Caco-2 (cell line): ENCODE results near the gene ELK4. TPM values are rescaled to one million over a fixed set of nuclear protein-coding genes. Genes with fewer than 3 reads are reported as not detected.

Experiments used
- BruUV-seq: library from RNA; stranded (reverse); fragments of 400-500 nt; replicated peaks from 2 replicates; lab custom pipeline; 2021; lab: Mats Ljungman, UMichigan
- CTCF ChIA-PET: fragments of 300-600 bp; sonication (Branson Sonifier 250); formaldehyde crosslinking; loops from one replicate; lab custom pipeline; 2022; ENCODE audit warnings: antibody characterized with exemption; lab: Charles Lee
- POLR2A ChIA-PET: fragments of 300-600 bp; sonication (Branson Sonifier 250); formaldehyde crosslinking; loops from one replicate; lab custom pipeline; 2022; ENCODE audit warnings: antibody characterized with exemption; lab: Charles Lee
- DNase-seq, 2 experiments: peaks; one replicate each; pipeline versions ENCODE4 v3.0.0 to v3.0.0-alpha.2; 2020 to 2022
- H3K27me3 ChIP-seq: replicated peaks from 2 replicates; pipeline ENCODE4 v1.6.0; 2011; ENCODE audit warnings: low read length; ENCODE audit not compliant: control insufficient read depth, insufficient read depth
- H3K36me3 ChIP-seq: 2 replicates; pipeline ENCODE4 v1.5.1; 2011; ENCODE audit warnings: low read length; ENCODE audit not compliant: control insufficient read depth, insufficient read depth
- H3K4me1 ChIP-seq: fragments of 250-450 bp; sonication (Bioruptor Pico); 2 replicates; pipeline ENCODE4 v1.5.1; 2020; ENCODE audit warnings: mild to moderate bottlenecking
- H3K4me3 ChIP-seq: 2 replicates; pipeline ENCODE4 v1.5.1; 2011; ENCODE audit warnings: low read depth, mild to moderate bottlenecking, control low read depth, low read length
- H3K9me3 ChIP-seq: fragments of 250-450 bp; sonication (Bioruptor Pico); 2 replicates; pipeline ENCODE4 v1.5.1; 2020; ENCODE audit warnings: mild to moderate bottlenecking, moderate library complexity
- H3K27ac Mint-ChIP-seq: one replicate; pipeline ENCODE4 v1.8.0; 2022; ENCODE audit warnings: mixed read lengths; ENCODE audit not compliant: unreplicated experiment
- H3K27me3 Mint-ChIP-seq: one replicate; pipeline ENCODE4 v1.8.0; 2022; ENCODE audit warnings: mixed read lengths; ENCODE audit not compliant: insufficient read depth, unreplicated experiment
- H3K36me3 Mint-ChIP-seq: one replicate; pipeline ENCODE4 v1.8.0; 2022; ENCODE audit warnings: mild to moderate bottlenecking, mixed read lengths; ENCODE audit not compliant: insufficient read depth, unreplicated experiment
- H3K4me1 Mint-ChIP-seq: one replicate; pipeline ENCODE4 v1.8.0; 2022; ENCODE audit warnings: low read depth, mixed read lengths; ENCODE audit not compliant: unreplicated experiment
- H3K4me3 Mint-ChIP-seq: one replicate; pipeline ENCODE4 v1.8.0; 2022; ENCODE audit warnings: mild to moderate bottlenecking, moderate library complexity, mixed read lengths; ENCODE audit not compliant: unreplicated experiment
- H3K9me3 Mint-ChIP-seq: one replicate; pipeline ENCODE4 v1.8.0; 2022; ENCODE audit warnings: mixed read lengths; ENCODE audit not compliant: unreplicated experiment
- intact Hi-C: fragments of 100-400 bp; cut with micrococcal nuclease; formaldehyde crosslinking; loops from one replicate; pipeline ENCODE4 v1.10.0; 2022; ENCODE audit not compliant: unreplicated experiment
- total RNA-seq: library from RNA; stranded (reverse); gene quantifications from 2 replicates; pipeline ENCODE4 v1.2.3, GENCODE V29; 2022
- TF ChIP-seq, protein P1 (sequence below), 2 experiments: fragments of 200-600 bp in 1 of 2; IDR thresholded peaks; 1 replicate in 1 of 2; 2 replicates in 1 of 2; pipeline versions ENCODE4 v1.5.1 to v1.8.0; 2011 to 2022; ENCODE audit warnings: antibody characterized with exemption in 1 of 2, control low read depth in 1 of 2, inconsistent platforms in 1 of 2, low read depth in 1 of 2, low read length in 1 of 2, mild to moderate bottlenecking in 1 of 2, moderate library complexity in 1 of 2; ENCODE audit not compliant: insufficient read depth in 1 of 2, severe bottlenecking in 1 of 2, unreplicated experiment in 1 of 2

The ELK4 gene
- total RNA-seq, 1 experiment from 2014 or later: 14.4 TPM

GRCh38 chr1:205662135-205662738 is 30.4 kb upstream of the ELK4 start:
- Mint-ChIP-seq H3K27me3 (no peaks in the 10 kb centered on the region), H3K36me3 (no peaks in the 10 kb centered on the region), H3K27ac (no peak overlapping the region), H3K4me3 (no peak overlapping the region), H3K4me1 (no peaks in the 10 kb centered on the region), H3K9me3 (no peaks in the 10 kb centered on the region)
- Histone ChIP-seq H3K9me3 (no peaks in the 10 kb centered on the region), H3K27me3 (no peaks in the 10 kb centered on the region), H3K4me1 (0 out of 2 replicates have a peak, but pooled peaks cover 5% of the 10 kb centered on the region), H3K36me3 (no peaks in the 10 kb centered on the region), H3K4me3 (no peak overlapping the region)
- no peak for DNase-seq
- intact Hi-C loops: no loop called here
- TF ChIP-seq, protein P1, sequence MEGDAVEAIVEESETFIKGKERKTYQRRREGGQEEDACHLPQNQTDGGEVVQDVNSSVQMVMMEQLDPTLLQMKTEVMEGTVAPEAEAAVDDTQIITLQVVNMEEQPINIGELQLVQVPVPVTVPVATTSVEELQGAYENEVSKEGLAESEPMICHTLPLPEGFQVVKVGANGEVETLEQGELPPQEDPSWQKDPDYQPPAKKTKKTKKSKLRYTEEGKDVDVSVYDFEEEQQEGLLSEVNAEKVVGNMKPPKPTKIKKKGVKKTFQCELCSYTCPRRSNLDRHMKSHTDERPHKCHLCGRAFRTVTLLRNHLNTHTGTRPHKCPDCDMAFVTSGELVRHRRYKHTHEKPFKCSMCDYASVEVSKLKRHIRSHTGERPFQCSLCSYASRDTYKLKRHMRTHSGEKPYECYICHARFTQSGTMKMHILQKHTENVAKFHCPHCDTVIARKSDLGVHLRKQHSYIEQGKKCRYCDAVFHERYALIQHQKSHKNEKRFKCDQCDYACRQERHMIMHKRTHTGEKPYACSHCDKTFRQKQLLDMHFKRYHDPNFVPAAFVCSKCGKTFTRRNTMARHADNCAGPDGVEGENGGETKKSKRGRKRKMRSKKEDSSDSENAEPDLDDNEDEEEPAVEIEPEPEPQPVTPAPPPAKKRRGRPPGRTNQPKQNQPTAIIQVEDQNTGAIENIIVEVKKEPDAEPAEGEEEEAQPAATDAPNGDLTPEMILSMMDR (IDR thresholded peaks at IDR 0.05; ENCODE audit: insufficient read depth in 1 of 2, low read depth in 1 of 2, low read length in 1 of 2, severe bottlenecking in 1 of 2, unreplicated experiment in 1 of 2): no peak
- ChIA-PET CTCF (interaction anchor here (1.2 kb wide), 1 partner anchor 70 kb away, joined by 4 read pairs; no protein-coding TSS in a partner anchor), POLR2A (no interaction called here)
- no TSS peak for BruUV-seq

DNA sequence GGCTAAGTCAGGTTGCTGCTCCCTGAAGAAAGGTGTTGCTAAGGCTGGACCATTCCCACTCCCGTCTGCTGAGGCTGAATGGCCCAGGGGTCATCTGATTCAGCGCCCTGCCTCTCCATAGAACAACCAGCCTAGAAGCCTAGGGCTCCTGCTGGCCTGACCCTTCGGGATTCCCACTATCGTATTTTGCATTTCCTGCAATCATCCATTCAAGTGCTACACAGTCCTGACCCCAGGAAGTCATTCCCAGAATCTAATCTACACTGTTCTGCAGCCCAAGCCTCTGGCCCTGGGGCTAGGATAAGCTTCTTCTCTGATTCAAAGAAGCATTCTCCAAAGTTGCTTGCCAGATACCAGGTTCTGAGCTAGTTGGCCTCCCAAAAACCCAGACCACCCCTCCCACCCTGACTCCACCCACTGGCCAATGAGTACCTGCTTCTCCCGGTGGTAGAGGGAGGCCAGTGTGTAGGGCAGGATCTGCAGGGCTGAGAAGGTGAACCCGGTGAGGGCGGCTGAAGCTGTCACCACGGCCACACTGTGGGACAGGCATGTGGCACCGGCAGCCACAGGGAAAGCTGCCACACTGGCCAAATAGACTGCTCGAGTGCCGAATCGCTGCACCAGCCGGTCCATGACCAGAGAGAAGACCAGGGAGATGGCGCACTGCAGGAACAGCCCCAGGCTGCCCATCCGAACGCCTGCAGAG is 29.8 kb upstream of the ELK4 start:
- TF ChIP-seq, protein P1 (IDR thresholded peaks at IDR 0.05; ENCODE audit: insufficient read depth in 1 of 2, low read depth in 1 of 2, low read length in 1 of 2, severe bottlenecking in 1 of 2, unreplicated experiment in 1 of 2): no peak
- no peak overlapping the region for H3K4me3 ChIP-seq
- no peaks in the 10 kb centered on the region for H3K36me3 ChIP-seq
- DNase-seq: no peak
- no peaks in the 10 kb centered on the region for H3K9me3 ChIP-seq
- no TSS peak for BruUV-seq
- H3K36me3 Mint-ChIP-seq: no peaks in the 10 kb centered on the region
- POLR2A ChIA-PET: no interaction called here
- no peaks in the 10 kb centered on the region for H3K9me3 Mint-ChIP-seq
- H3K27me3 ChIP-seq: no peaks in the 10 kb centered on the region
- H3K4me3 Mint-ChIP-seq: no peak overlapping the region
- CTCF ChIA-PET: interaction anchor here (1.2 to 4.1 kb wide), 3 partner anchors 16 to 70 kb away, joined by 4 to 95 read pairs (median 10); no protein-coding TSS in a partner anchor
- no peak overlapping the region for H3K27ac Mint-ChIP-seq
- H3K27me3 Mint-ChIP-seq: no peaks in the 10 kb centered on the region
- H3K4me1 ChIP-seq: no peaks in the 10 kb centered on the region
- no peaks in the 10 kb centered on the region for H3K4me1 Mint-ChIP-seq
- intact Hi-C loops: no loop called here

DNA sequence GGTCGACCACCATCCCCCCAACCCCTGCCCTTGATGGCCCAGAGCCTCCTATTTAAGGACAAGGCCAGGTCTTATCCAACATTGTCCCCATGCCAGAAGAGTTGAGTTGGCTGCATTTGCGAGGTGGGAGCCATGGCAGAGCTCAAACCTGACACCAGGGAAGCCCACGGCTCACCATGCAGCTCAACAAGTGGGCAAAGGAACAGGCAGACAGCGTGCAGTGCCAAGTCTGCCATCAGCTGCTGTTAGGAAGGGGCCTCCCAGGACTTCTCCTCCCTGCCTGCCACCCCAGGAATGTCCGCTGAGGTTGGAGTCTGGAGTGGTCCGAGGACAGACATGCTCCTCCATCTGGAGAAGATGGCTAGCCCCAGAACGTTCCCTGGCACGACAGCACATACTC is 28.6 kb upstream of the ELK4 start:
- no peak overlapping the region for H3K27ac Mint-ChIP-seq
- no TSS peak for BruUV-seq
- intact Hi-C loops: no loop called here

More for the DNA sequence above, 28.6 kb upstream of the ELK4 start:
- TF ChIP-seq, protein P1 (IDR thresholded peaks at IDR 0.05; ENCODE audit: insufficient read depth in 1 of 2, low read depth in 1 of 2, low read length in 1 of 2, severe bottlenecking in 1 of 2, unreplicated experiment in 1 of 2): no peak
- H3K9me3 Mint-ChIP-seq: no peaks in the 10 kb centered on the region
- ChIA-PET POLR2A (no interaction called here), CTCF (interaction anchor here (1.4 to 4.1 kb wide), 6 partner anchors 17 to 317 kb away, joined by 4 to 95 read pairs (median 16); no protein-coding TSS in a partner anchor)
- DNase-seq: no peak
- no peaks in the 10 kb centered on the region for H3K36me3 Mint-ChIP-seq
- Histone ChIP-seq H3K9me3 (no peaks in the 10 kb centered on the region), H3K4me1 (no peaks in the 10 kb centered on the region), H3K4me3 (no peak overlapping the region), H3K27me3 (no peaks in the 10 kb centered on the region), H3K36me3 (no peaks in the 10 kb centered on the region)
- H3K4me3 Mint-ChIP-seq: no peak overlapping the region
- no peaks in the 10 kb centered on the region for H3K4me1 Mint-ChIP-seq
- H3K27me3 Mint-ChIP-seq: no peaks in the 10 kb centered on the region
